Heart right ventricle (tissue), 16 donors: ENCODE measurements around the gene NRDC. TPM values are rescaled to one million over a fixed set of nuclear protein-coding genes. Genes with fewer than 3 reads are reported as not detected.

Source experiments
- ATAC-seq, 8 donors: fragments of 200-7000 bp; cut with Tn5 transposase; one replicate each; pipeline ENCODE4 v1.9.1; 2020; ENCODE audit warnings: mild to moderate bottlenecking in 8 of 8, moderate library complexity in 8 of 8, moderate number of reproducible peaks in 1 of 8
- DNase-seq, 2 donors: peaks; one replicate each; pipeline ENCODE4 v3.0.0-alpha.2; 2020
- H3K27ac ChIP-seq, 10 donors: fragments of 200-600 bp; sonication (generic) in 2 of 10; one replicate each; pipeline versions ENCODE4 v1.5.0 to v1.8.0; 2020 to 2022; ENCODE audit warnings: mild to moderate bottlenecking in 3 of 10
- H3K27me3 ChIP-seq, 7 donors: fragments of 200-600 bp; one replicate each; pipeline ENCODE4 v1.8.0; 2021 to 2022; ENCODE audit warnings: mild to moderate bottlenecking in 2 of 7
- H3K36me3 ChIP-seq, 9 donors: fragments of 200-600 bp; sonication (generic) in 1 of 9; one replicate each; pipeline versions ENCODE4 v1.5.0 to v1.8.0; 2020 to 2022; ENCODE audit warnings: mild to moderate bottlenecking in 2 of 9
- H3K4me1 ChIP-seq, 9 donors: fragments of 200-600 bp; sonication (generic) in 1 of 9; one replicate each; pipeline versions ENCODE4 v1.5.0 to v1.8.0; 2020 to 2022; ENCODE audit warnings: mild to moderate bottlenecking in 4 of 9
- H3K4me3 ChIP-seq, 10 donors: fragments of 200-600 bp; sonication (generic) in 2 of 10; one replicate each; pipeline versions ENCODE4 v1.5.0 to v1.8.0; 2020 to 2022; ENCODE audit warnings: mild to moderate bottlenecking in 7 of 10, moderate library complexity in 2 of 10
- H3K9me3 ChIP-seq, 11 donors: fragments of 200-600 bp in 10 of 11; sonication (generic) in 2 of 11; one replicate each; pipeline versions ENCODE4 v1.5.0 to v1.8.0; 2013 to 2022; ENCODE audit warnings: mild to moderate bottlenecking in 2 of 11, control low read depth in 1 of 11, moderate library complexity in 1 of 11
- CTCF ChIP-seq, 9 donors: fragments of 200-600 bp; sonication (generic) in 2 of 9; IDR thresholded peaks; one replicate each; pipeline versions ENCODE4 v1.5.0 to v1.8.0; 2021 to 2022; ENCODE audit warnings: antibody characterized with exemption in 9 of 9, mild to moderate bottlenecking in 5 of 9, moderate library complexity in 1 of 9
- WGBS, 2 donors: extraction: QIAGEN DNeasy Blood & Tissue Kit; methylation state at CpG; one replicate each; pipeline ENCODE4 v1.1.7; 2013; ENCODE audit warnings: inconsistent platforms in 1 of 2; 5-methylcytosine and 5-hydroxymethylcytosine counted together
- intact Hi-C, 10 donors: fragments of 100-400 bp; cut with DNase I; formaldehyde crosslinking; loops; one replicate each; pipeline versions ENCODE4 v1.11.1 to v1.14.2; 2022
- polyA plus RNA-seq, 2 donors: library from polyadenylated mRNA; stranded (reverse); fragments of 200-250 nt; gene quantifications; one replicate each; pipeline ENCODE4 v1.2.3, GENCODE V29; 2013
- total RNA-seq, 10 donors: library from RNA; stranded (reverse); fragmentation: NEBNext Ultra II Directional in 3 of 10; extraction: Animal tissue kit (Norgen Biotek cat#: 25700) in 3 of 10; gene quantifications; one replicate each; pipeline versions ENCODE4 v1.2.1 to v1.2.4, GENCODE V29; 2021 to 2023
- donor health status: Arrhythmogenic right ventricular cardiomyopathy.
- donor health status: ischemic (EF 13 %, LVEDD 7.1; RV severe dilation, severe dysfunction).
- donor health status: healthy with polysubstance abuse.
- donor health status: DM: no; HTN: yes; CAD: no.
- donor health status: DM: no; HTN: no; CAD: no.
- donor health status: ischemic (EF 25% LVEDD 6.9; RV normal size, moderate dysfunction).
- donor health status: ischemic (EF 25% LVEDD 5.7; RV mildly dilated, moderate dysfunction).
- donor health status: healthy.
- donor health status: DM: yes; HTN: yes; CAD: no.
- donor health status: Ischemic cardiomyopathy.
- donor health status: ischemic (EF 35%, LVEDD 5.7; RV mildly dilated, moderate dysfunction).
- donor health status: nonischemic (EF 11% LVEDD 7.7; RV severe dilation, severe dysfunction).
- donor health status: DM: yes; HTN: yes; CAD: no.
- donor health status: PGD.
- donor health status: ischemic (EF 29% LVEDD 5.4; RV normal size, mild dysfunction).
- donor health status: nonischemic (EF 23%, LVEDD 6.1; RV moderate dilation, normal function).

NRDC gene
- total and polyA plus RNA-seq, 12 donors, result 77.8 to 228 (median 135) TPM

GRCh38 chr1:51768971-51769588, 109.4 kb downstream of the NRDC start:
- no peak for DNase-seq
- Histone ChIP-seq H3K27ac (peak overlapping the region in 3 of 10 donors; percentile 15 to 42 (median 16)), H3K27me3 (no peaks in the 10 kb centered on the region), H3K9me3 (no peaks in the 10 kb centered on the region), H3K4me1 (peaks cover 0 to 13% (median 9%) of the 10 kb centered on the region in 9 donors), H3K36me3 (peaks cover 0 to 94% (median 40%) of the 10 kb centered on the region in 9 donors), H3K4me3 (no peak overlapping the region)
- peak; percentile 65 to 89 (median 83) for TF ChIP-seq CTCF (IDR thresholded peaks at IDR 0.05)
- peak; percentile 63 to 83 (median 68) for ATAC-seq
- 64 to 65% methylated on average over 6 of the region's 6 CpGs for WGBS, 2 donors
- intact Hi-C loops, result loop anchor here in 9 of 10 donors (1.0 to 10.0 kb wide), 9 partner anchors 127 to 202 kb away; no protein-coding TSS in a partner anchor

GRCh38 chr1:51761351-51761750, 117.2 kb downstream of the NRDC start:
- DNase-seq (no peak), ATAC-seq (no peak)
- H3K36me3 ChIP-seq, result peaks cover 0 to 70% (median 23%) of the 10 kb centered on the region in 9 donors
- H3K4me1 ChIP-seq, result peaks cover 0 to 6% (median 0%) of the 10 kb centered on the region in 9 donors
- no peak overlapping the region for H3K4me3 ChIP-seq
- no peak for TF ChIP-seq CTCF (IDR thresholded peaks at IDR 0.05)
- intact Hi-C loops, result loop anchor here in 3 of 10 donors (10.0 kb wide), 2 partner anchors 127 to 137 kb away; no protein-coding TSS in a partner anchor
- no peaks in the 10 kb centered on the region for H3K9me3 ChIP-seq
- H3K27me3 ChIP-seq, result no peaks in the 10 kb centered on the region
- no peak overlapping the region for H3K27ac ChIP-seq
- 97 to 98% methylated on average over 1 of the region's 1 CpG for WGBS, 2 donors

- Histone ChIP-seq H3K27me3 (no peaks in the 10 kb centered on the region), H3K4me1 (peaks cover 0 to 6% (median 0%) of the 10 kb centered on the region in 9 donors), H3K27ac (no peak overlapping the region), H3K9me3 (no peaks in the 10 kb centered on the region), H3K36me3 (peaks cover 0 to 70% (median 23%) of the 10 kb centered on the region in 9 donors), H3K4me3 (no peak overlapping the region)
- no peak for TF ChIP-seq CTCF (IDR thresholded peaks at IDR 0.05)
- WGBS, 2 donors, result 92 to 93% methylated on average over 3 of the region's 3 CpGs
- intact Hi-C loops, result loop anchor here in 3 of 10 donors (10.0 kb wide), 2 partner anchors 126 to 136 kb away; no protein-coding TSS in a partner anchor
- DNase-seq (no peak), ATAC-seq (no peak)
Observed at GRCh38 chr1:51760872-51761271, 117.7 kb downstream of the NRDC start.

GRCh38 chr1:51758310-51758709, 120.2 kb downstream of the NRDC start:
- Histone ChIP-seq H3K27me3 (no peaks in the 10 kb centered on the region), H3K4me1 (peaks cover 0 to 9% (median 0%) of the 10 kb centered on the region in 9 donors), H3K27ac (no peak overlapping the region), H3K4me3 (no peak overlapping the region), H3K9me3 (no peaks in the 10 kb centered on the region), H3K36me3 (peaks cover 0 to 65% (median 12%) of the 10 kb centered on the region in 9 donors)
- intact Hi-C loops, result no loop called here
- no peak for TF ChIP-seq CTCF (IDR thresholded peaks at IDR 0.05)
- 54 to 62% methylated on average over 4 of the region's 4 CpGs for WGBS, 2 donors
- ATAC-seq, result no peak
- DNase-seq, result no peak
